K562 (cell line): ENCODE data around the gene HCFC1R1. TPM values are rescaled to one million over a fixed set of nuclear protein-coding genes. Genes with fewer than 3 reads are reported as not detected.

Source experiments
- CBFA2T3 ChIP-seq: fragments of 450-650 bp; IDR thresholded peaks from 2 replicates; pipeline ENCODE4 v1.6.1; 2017
- E2F6 ChIP-seq, 2 experiments: IDR thresholded peaks; 2 replicates each; pipeline ENCODE4 v1.6.1; 2011; ENCODE audit warnings: borderline replicate concordance in 1 of 2, control low read depth in 1 of 2, low read depth in 1 of 2, low read length in 1 of 2, mild to moderate bottlenecking in 1 of 2, mixed read lengths in 1 of 2, moderate library complexity in 1 of 2; ENCODE audit not compliant: insufficient read depth in 1 of 2, insufficient read length in 1 of 2, poor library complexity in 1 of 2, severe bottlenecking in 1 of 2; ENCODE audit errors: extremely low read depth in 1 of 2
- EGR1 ChIP-seq: fragments of 450-650 bp; conservative IDR thresholded peaks from 2 replicates; pipeline ENCODE4 v1.6.1; 2017; ENCODE audit warnings: mild to moderate bottlenecking
- HDAC1 ChIP-seq, 2 experiments: fragments of 450-650 bp; IDR thresholded peaks; 2 replicates each; pipeline ENCODE4 v1.6.1; 2016 to 2017; ENCODE audit warnings: inconsistent platforms in 1 of 2, mild to moderate bottlenecking in 1 of 2, moderate library complexity in 1 of 2
- HDGF ChIP-seq: fragments of 450-650 bp; IDR thresholded peaks from 2 replicates; pipeline ENCODE4 v1.6.1; 2016
- HES1 ChIP-seq: fragments of 450-650 bp; IDR thresholded peaks from 2 replicates; pipeline ENCODE4 v1.6.1; 2016; ENCODE audit warnings: low read depth, mild to moderate bottlenecking, moderate library complexity
- HLTF ChIP-seq: fragments of 450-650 bp; IDR thresholded peaks from 2 replicates; pipeline ENCODE4 v1.6.1; 2016
- ILF3 ChIP-seq: fragments of 450-650 bp; IDR thresholded peaks from 2 replicates; pipeline ENCODE4 v1.6.1; 2018; ENCODE audit warnings: antibody characterized with exemption, mild to moderate bottlenecking, moderate library complexity, borderline replicate concordance
- KLF13 ChIP-seq: fragments of 450-650 bp; IDR thresholded peaks from 2 replicates; pipeline ENCODE4 v1.6.1; 2016; ENCODE audit warnings: missing genetic modification characterization, low read depth, mild to moderate bottlenecking, missing compliant biosample characterization, moderate library complexity, borderline replicate concordance
- NBN ChIP-seq: fragments of 450-650 bp; IDR thresholded peaks from 2 replicates; pipeline ENCODE4 v1.6.1; 2016; ENCODE audit warnings: low read depth, mild to moderate bottlenecking
- PRPF4 ChIP-seq: fragments of 200-400 bp; formaldehyde crosslinking; IDR thresholded peaks from one replicate; pipeline ENCODE4 v1.6.1; 2017; ENCODE audit warnings: low read length, low read depth, mild to moderate bottlenecking; ENCODE audit not compliant: insufficient read depth, poor library complexity, severe bottlenecking
- SMARCB1 ChIP-seq: IDR thresholded peaks from 2 replicates; pipeline ENCODE4 v1.6.1; 2011; ENCODE audit warnings: improper control_type of control experiment, low read depth; ENCODE audit not compliant: insufficient read length
- SNAPC5 ChIP-seq: fragments of 250-450 bp; sonication (Bioruptor Pico); IDR thresholded peaks from 2 replicates; pipeline ENCODE4 v1.8.0; 2021; ENCODE audit warnings: moderate library complexity, mild to moderate bottlenecking, inconsistent platforms
- SP1 ChIP-seq: sonication (generic); formaldehyde crosslinking; IDR thresholded peaks from 2 replicates; pipeline ENCODE4 v1.8.1; 2022; ENCODE audit warnings: mild to moderate bottlenecking, missing genetic modification reagents
- U2AF2 ChIP-seq: fragments of 200-400 bp; formaldehyde crosslinking; optimal IDR thresholded peaks from 2 replicates; pipeline ENCODE3; 2017; ENCODE audit warnings: low read depth, mild to moderate bottlenecking, low read length
- XRCC3 ChIP-seq: fragments of 450-650 bp; IDR thresholded peaks from 2 replicates; pipeline ENCODE4 v1.6.1; 2017; ENCODE audit warnings: mild to moderate bottlenecking, moderate library complexity
- ZBTB5 ChIP-seq: fragments of 450-650 bp; IDR thresholded peaks from 2 replicates; pipeline ENCODE4 v1.6.1; 2017; ENCODE audit warnings: antibody characterized with exemption
- ZNF197 ChIP-seq: fragments of 200-800 bp; sonication (Bioruptor generic); IDR thresholded peaks from 2 replicates; pipeline ENCODE4 v1.6.1; 2016; ENCODE audit warnings: low read depth, missing genetic modification characterization, missing compliant biosample characterization
- polyA plus RNA-seq, 8 experiments: library from polyadenylated mRNA; depleted of rRNA in 4 of 8; stranded (reverse) in 5 of 8; unstranded in 3 of 8; fragments of >200 nt; fragmentation: Nextera tagmentation in 2 of 8; fragmentation: Illumina TruSeq in 1 of 8; extraction: Ambion mirVana in 2 of 8; extraction: Trizol in 1 of 8; gene quantifications; 2 replicates each; pipeline versions ENCODE4 v1.2.1 to v1.2.3, GENCODE V29; 2011 to 2014; ENCODE audit warnings: inconsistent platforms in 1 of 8, missing spikeins in 1 of 8
- total RNA-seq, 7 experiments: library from RNA; depleted of rRNA in 6 of 7; stranded (reverse); fragments of >200 nt in 6 of 7; fragmentation: Illumina TruSeq in 2 of 7; extraction: Trizol in 2 of 7; gene quantifications; 2 replicates each; pipeline versions ENCODE4 v1.2.1 to v1.2.3, GENCODE V29; 2011 to 2021; ENCODE audit warnings: low replicate concordance in 1 of 7
- TF ChIP-seq, protein P1 (sequence below): fragments of 450-650 bp; formaldehyde crosslinking; IDR thresholded peaks from 2 replicates; pipeline ENCODE4 v1.4.0; 2020; ENCODE audit warnings: mild to moderate bottlenecking, moderate library complexity
- TF ChIP-seq, protein P2 (sequence below): fragments of 450-650 bp; formaldehyde crosslinking; conservative IDR thresholded peaks from 2 replicates; pipeline ENCODE4 v1.4.0; 2022; ENCODE audit warnings: mild to moderate bottlenecking, missing genetic modification characterization
- TF ChIP-seq, protein P3 (sequence below): sonication (generic); formaldehyde crosslinking; IDR thresholded peaks from 2 replicates; pipeline ENCODE4 v1.8.1; 2022; ENCODE audit warnings: missing genetic modification reagents

HCFC1R1 gene
- total and polyA plus RNA-seq, 9 of the 15 experiments (the other 6 are each of a cell fraction or from before 2014, with no cell fraction given) = 2.2 to 29.0 (median 11.2) TPM

DNA sequence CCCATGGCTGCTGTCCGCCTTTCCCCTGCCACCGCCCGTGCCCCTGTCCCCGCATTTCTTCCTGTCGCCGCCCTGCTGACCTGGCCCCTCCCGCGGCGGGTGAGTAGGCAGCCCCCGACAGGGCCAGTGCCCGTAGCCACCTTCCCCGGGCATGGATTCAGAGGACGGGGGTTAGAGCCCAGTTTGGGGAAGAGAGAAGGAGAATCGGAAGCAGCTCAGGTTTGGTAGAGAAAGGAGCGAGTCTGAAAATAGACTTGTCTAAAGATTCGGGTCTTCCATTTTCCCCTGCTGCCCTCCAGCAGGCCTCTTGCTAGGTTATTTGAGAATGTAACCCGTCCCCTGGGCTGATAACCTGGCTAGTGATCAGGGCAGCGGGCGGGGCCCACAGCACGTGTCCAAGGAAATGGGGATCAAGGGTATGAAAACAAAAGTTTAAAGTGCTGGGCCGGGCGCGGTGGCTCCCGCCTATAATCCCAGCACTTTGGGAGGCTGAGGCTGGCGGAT lies 18.9 kb downstream of the HCFC1R1 start (continued):
- no peak for TF ChIP-seq SMARCB1
- peak; percentile 21 to 54 for TF ChIP-seq E2F6 (IDR thresholded peaks at IDR 0.05; ENCODE audit: borderline replicate concordance in 1 of 2, extremely low read depth in 1 of 2, insufficient read depth in 1 of 2, insufficient read length in 1 of 2, low read depth in 1 of 2, low read length in 1 of 2, poor library complexity in 1 of 2, severe bottlenecking in 1 of 2)
- TF ChIP-seq SNAPC5 = no peak
- no peak for TF ChIP-seq ZNF197
- TF ChIP-seq ILF3 = no peak
- TF ChIP-seq, protein P1, sequence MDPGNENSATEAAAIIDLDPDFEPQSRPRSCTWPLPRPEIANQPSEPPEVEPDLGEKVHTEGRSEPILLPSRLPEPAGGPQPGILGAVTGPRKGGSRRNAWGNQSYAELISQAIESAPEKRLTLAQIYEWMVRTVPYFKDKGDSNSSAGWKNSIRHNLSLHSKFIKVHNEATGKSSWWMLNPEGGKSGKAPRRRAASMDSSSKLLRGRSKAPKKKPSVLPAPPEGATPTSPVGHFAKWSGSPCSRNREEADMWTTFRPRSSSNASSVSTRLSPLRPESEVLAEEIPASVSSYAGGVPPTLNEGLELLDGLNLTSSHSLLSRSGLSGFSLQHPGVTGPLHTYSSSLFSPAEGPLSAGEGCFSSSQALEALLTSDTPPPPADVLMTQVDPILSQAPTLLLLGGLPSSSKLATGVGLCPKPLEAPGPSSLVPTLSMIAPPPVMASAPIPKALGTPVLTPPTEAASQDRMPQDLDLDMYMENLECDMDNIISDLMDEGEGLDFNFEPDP (CRISPR knock-in tag) = no peak
- TF ChIP-seq, protein P2, sequence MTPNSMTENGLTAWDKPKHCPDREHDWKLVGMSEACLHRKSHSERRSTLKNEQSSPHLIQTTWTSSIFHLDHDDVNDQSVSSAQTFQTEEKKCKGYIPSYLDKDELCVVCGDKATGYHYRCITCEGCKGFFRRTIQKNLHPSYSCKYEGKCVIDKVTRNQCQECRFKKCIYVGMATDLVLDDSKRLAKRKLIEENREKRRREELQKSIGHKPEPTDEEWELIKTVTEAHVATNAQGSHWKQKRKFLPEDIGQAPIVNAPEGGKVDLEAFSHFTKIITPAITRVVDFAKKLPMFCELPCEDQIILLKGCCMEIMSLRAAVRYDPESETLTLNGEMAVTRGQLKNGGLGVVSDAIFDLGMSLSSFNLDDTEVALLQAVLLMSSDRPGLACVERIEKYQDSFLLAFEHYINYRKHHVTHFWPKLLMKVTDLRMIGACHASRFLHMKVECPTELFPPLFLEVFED (CRISPR knock-in tag) = no peak
- no peak for TF ChIP-seq XRCC3
- TF ChIP-seq EGR1 = peak; percentile 92
- no peak for TF ChIP-seq ZBTB5
- TF ChIP-seq NBN = 0 out of 2 replicates have a peak, but pooled peaks have one; percentile 37
- TF ChIP-seq, protein P3, sequence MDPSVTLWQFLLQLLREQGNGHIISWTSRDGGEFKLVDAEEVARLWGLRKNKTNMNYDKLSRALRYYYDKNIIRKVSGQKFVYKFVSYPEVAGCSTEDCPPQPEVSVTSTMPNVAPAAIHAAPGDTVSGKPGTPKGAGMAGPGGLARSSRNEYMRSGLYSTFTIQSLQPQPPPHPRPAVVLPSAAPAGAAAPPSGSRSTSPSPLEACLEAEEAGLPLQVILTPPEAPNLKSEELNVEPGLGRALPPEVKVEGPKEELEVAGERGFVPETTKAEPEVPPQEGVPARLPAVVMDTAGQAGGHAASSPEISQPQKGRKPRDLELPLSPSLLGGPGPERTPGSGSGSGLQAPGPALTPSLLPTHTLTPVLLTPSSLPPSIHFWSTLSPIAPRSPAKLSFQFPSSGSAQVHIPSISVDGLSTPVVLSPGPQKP (CRISPR knock-in tag) = no peak
- no peak for TF ChIP-seq CBFA2T3
- no peak for TF ChIP-seq HLTF
- no peak for TF ChIP-seq U2AF2
- TF ChIP-seq HES1 = no peak
- no peak for TF ChIP-seq PRPF4
- no peak for TF ChIP-seq HDGF
- peak; percentile 32; the same call in 1 of the 2 replicates for TF ChIP-seq SP1
- TF ChIP-seq HDAC1 (IDR thresholded peaks at IDR 0.05) = peak in 1 of 2 experiments; percentile 67; a peak in 2 of 4 replicates
- TF ChIP-seq KLF13 (tag) = no peak
